CD4-positive, alpha-beta T cell treated with Interleukin-17A for 1 hour (primary cell): ENCODE results near the gene SUGP1.

Experiments used
- DNase-seq: peaks from one replicate; pipeline ENCODE4 v3.0.0-alpha.2; 2020

Gene SUGP1

DNA sequence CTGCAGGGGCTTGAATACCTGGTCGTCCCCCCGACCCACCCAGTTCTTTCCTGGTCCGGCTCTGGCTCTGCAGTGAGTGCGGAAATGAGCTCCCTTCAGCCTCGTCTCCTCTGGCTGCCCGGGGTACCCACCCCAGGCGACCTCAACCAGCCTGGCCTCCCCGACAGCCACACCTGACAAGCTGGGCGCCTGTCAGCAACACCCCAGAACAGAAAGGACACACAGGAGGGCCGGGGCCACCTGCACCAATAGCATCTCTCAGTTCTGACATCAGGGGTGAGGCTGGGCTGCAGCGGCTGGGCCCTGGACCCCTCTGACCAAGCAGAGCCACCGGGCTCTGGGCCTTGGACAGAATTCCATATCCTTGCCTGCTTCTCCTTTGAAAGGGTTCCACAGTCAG, 19.7 kb downstream of the SUGP1 start:
- no peak for DNase-seq

DNA sequence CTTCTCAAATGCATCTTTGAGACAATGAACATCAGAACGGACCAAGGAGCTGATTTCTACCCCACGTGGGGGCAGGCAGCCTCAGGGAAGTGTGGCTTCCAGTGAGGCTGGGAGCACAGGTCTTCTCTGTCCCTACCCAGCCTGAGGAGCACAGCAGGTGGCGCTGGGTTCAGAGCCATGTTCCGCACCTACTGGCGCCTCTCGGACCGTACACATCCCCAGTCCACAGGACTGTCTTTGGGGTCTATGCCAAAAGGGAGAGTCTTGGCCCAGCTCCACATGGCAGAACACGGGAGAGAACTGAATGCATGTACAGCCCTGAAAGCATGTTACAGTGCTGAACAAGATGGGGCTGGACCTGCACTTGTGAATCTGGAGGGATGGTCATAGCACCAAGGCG, 22.6 kb downstream of the SUGP1 start:
- no peak for DNase-seq

DNA sequence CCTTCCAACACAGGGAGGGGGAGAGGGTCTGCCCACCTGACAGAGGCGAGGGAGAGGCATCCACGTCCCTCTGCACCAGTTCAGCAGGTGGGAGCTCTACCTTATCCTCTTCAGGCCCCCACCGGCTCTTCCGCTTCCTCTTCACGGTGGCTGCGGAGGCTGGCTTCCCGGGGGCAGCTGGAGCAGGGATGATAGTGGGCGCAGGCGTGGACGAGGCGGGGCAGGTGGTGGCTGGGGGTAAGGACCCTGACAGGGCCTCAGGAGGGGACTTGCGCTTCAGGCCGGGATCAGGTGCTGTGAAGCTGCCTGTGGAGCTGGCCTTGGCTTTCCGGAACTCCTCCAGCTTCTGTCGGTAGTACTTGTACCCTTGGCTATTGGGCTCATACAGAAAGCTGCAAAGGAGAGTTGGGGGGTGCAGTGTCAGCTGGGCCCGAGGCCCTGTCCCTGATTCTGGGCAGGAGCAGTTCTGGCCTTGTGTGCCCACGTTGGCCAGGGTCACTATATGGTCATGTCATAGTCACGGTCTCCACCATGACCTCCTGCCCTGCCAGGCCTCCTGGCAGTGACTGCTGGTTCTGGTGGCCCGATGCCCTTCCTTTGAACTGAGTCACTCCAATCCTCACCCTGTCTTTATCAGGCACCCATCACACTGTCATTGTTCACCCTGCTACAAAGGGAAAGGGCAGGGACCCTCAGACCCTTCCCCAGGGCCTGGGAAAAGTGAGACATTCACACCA, 23.2 kb downstream of the SUGP1 start:
- DNase-seq: no peak

DNA sequence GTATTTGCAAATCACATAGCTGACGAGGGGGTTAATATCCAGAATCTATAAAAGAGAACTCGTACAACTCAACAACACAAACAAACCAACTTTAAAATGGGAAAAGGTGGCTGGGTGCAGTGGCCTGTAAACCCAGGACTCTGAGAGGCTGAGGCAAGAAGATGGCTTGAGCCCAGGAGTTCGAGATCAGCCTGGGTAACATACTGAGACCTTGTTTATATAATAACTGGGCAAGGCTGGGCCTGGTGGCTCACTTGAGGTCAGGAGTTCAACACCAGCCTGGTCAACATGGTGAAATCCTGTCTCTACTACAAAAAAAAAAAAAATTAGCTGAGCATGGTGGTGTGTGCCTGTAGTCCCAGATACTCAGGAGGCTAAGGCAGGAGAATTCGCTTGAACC, 25.4 kb downstream of the SUGP1 start:
- DNase-seq: no peak

DNA sequence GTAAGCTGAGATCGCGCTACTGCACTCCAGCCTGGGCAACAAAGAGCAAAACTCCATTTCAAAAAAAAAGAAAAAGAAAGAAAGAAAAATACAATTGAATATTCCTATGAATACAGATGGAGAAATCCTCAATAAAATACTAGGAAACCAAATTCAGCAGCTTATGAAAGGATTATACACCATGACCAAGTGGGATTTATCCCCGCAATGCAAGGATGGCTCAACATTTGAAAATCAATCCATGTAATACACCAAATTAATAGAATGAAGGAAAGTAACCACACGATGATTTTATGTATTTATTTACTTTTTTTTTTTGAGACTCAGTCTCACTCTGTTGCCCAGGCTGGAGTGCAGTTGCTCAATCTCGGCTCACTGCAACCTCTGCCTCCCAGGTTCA, 27.7 kb downstream of the SUGP1 start:
- no peak for DNase-seq

DNA sequence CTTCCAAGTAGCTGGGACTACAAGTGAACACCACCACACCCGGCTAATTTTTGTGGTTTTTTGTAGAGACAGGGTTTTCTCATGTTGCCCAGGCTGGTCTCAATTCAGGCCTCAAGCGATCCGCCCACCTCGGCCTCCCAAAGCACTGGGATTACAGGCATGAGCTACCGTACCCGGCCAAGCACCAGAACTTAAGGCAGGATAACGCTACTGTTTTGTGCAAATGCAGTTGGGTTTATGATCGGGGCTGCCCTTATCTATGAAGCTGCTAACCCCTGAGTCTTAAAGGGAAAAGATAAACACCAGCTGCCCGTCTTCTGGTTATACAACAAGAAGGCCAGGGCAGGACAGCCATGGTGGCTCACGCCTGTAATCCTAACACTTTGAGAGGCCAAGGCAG, 34.6 kb downstream of the SUGP1 start:
- no peak for DNase-seq

DNA sequence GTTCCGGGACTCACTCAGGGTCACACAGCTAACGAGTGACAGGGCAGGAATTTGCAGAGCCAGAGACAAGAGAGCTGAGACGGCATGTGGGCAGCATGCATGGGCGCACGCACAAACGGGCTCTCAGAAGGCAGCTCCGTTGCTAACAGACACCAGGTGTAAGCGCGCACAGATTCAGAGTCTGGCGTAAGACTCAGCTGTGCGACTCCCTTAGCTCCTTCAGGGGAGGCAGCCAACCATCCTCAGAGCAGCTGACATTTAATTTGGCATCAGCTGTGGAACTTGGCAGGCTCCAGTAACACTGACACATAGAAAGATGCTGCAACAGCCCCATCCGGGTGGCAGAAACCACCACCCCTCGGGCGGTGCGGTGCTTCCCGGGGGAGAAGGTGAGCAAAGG, 39.7 kb downstream of the SUGP1 start:
- DNase-seq: no peak

DNA sequence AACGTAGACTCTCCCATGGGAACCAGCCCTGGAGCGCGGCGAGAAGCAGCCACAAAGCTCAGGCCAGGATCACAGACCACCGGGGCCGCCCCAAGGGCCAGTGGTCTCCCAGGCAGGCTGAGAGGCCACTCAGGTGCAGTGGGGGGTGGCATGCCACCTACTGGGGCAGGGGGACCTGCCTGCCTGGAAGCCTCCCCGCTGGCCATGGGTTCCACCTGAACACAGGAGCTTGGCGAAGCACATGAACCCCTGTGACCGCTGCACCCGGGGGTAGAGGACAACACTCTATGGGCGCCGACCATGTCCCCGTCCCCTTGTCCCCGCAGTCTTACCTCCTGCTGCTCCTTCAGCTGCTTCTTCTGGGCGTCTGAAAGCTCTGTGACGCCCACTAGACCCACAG, 40.5 kb downstream of the SUGP1 start:
- no peak for DNase-seq

DNA sequence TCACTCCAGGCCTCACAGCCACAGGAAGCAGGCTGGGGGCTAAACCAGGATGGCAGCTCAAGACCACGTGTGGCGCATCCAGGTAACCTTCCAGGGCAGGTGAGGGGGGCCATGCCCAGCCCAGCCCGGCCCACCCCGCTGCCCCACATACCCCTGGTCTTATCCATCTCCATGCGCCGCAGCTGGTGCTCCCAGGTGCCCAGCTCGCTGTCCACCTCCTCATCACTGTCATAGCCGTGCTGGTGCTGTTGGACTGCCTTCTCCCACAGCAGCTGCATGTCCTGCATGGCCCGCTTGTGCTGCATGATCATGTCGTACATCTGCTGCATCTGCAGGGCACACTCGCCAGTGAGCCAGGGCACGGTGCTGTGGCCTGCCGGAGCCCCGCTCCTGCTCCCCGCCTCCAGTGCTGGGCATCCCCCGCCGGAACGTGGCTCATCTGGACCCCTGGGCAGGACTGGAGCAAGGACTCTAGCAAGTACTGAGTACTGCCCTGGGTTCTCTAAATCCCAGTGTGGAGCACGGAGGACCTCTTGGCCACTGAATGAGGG, 41.2 kb downstream of the SUGP1 start:
- no peak for DNase-seq

DNA sequence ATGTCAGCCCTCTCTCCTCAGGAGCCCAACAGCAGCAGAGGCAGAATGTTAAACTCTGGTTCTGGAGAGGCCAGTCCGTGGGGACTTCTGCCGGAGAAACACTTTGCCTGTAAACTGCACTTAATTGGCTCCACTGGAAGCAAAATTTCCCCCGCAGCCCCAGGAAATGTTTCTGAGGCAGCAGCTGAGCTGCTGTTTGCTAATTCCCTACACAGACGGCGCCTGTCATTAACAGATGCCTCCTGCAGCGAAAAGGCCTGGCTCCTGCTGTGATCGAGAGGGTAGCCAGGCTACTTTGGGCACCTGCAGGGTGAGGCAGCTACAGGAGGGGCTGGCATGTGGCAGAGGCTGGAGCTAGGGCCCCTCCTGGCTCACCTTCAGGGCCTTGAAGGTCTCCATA, 42.0 kb downstream of the SUGP1 start:
- no peak for DNase-seq

DNA sequence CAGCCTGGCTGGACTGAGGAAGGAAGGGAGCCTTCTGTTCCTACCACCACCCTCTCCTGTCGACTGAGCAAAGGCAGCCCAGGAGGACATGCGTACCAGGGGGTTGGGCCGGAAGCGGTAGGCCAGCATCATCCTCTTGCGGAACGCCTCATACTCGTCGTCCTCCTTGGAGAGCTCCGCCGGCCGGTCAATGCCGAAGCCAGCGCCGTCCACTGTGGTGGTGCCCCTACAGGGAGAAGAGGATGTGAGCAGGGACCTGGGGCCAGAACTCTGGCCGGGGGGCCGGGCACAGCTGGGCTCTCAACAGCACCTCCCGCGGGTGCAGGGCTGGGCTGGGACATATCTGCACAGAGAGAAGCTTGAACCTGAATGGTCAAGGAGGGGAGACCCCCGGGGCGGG, 43.5 kb downstream of the SUGP1 start:
- DNase-seq: no peak

DNA sequence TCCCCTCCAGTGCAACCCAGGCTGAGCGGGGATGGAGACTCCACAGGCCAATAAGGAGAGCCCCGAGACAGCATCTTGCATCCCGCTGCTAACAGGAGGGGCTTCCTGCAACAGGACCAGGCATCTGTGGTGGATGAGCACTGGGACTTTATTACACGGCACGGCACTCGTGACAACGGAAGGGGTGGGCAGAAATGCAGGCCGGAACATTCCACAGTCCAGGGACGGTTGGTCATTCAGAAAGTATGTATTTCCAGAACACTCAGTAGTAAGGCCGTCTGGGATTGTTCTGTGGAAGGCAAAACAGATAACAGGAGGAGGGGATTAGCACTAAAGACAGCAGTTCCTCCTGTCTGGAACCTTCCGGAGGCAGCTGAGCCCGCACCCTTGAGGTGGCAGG, 43.9 kb downstream of the SUGP1 start:
- DNase-seq: no peak

DNA sequence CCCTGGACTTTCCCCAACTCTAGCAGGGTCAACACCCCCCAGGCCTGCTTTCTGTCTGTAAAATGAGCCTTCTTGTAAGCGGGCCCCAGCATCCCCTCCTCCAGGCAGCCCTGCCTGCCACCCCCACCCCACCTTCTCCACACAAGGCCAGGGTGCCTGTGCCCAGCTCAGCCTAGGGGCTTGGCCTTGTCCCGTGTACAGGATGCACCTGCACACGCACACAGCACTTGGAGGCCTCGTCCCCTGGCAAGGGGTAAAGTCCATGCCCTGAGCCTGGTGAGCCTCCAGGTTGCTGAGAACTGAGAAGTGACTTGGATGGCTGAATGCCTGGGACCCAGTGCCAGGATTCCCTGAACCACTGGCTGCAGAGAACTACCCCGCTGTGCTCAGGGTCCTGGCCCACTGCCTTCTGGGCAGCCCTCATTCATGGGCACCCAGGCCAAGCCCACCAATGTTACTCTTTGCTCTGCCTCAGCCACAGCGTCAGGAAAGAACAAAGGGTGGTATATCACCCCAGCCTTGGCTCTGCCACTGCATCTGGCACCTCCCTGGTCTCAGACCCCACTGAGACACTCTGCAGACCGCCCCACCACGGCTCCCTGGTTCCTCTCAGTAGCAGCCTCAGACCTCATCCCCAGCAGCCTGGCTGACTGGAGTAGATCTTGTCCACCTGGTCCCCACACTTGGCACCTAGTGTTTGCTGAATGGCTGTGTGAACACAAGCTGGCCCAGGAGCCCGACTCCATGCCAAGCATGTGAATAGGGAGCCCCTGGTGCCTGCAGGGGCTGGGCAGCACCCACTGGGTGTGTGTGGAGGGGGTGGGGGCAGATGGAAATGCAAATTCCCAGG, 45.4 kb downstream of the SUGP1 start:
- no peak for DNase-seq

DNA sequence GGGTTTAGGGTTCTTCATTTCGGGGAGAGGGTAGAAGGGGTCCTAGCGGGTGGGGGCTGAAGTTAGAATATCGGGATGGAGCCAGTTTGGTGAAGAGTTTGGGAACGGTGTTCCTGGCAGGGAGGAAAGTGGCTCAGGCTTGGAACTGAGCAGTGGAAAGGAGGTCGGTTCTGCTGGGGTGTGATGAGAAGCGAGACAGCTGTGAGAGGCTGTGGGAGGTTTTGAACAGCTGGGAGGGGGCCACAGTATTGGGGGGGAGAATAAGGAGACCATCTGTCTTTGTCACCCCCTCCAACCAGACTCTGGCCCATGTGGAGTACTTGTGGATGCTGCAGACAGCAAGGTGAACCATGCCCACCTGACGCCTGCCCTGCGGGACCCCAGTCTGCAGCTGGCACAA, 46.2 kb downstream of the SUGP1 start:
- no peak for DNase-seq

DNA sequence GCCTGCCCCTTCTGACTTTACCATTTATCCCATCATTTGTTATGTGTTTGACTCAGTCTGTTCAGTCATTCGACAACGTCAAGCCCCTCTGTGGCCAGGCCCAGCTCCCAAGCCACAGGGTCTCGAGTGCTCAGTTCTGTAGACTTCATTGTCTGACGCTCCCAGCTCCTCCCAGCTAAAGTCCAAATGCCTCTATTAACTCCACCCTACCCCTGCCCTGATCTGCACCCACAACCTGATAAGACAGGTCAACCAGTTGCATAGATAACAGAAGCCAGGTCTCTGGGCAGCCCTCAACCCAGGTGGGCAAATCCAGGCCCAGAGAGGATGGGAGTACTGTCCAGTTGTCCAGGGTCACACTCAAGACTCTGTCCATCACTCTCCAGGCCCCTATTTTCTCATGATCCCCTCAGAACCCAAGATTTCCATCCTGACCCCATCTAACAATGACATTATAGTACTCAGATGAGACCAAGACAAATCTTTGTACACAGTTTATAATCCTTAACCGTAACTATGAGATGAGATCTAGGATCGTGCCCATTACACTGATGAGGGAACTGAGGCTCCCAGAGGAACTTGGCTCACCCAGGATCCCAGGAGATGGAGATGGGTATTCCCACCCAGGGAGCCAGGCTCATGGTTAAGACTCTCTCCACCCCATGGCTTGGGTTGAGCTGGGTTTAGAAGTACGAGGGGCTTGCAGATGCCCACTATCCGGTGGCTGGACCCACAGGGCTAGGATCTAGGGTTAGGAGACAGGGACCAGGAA, 48.3 kb downstream of the SUGP1 start:
- DNase-seq: no peak

DNA sequence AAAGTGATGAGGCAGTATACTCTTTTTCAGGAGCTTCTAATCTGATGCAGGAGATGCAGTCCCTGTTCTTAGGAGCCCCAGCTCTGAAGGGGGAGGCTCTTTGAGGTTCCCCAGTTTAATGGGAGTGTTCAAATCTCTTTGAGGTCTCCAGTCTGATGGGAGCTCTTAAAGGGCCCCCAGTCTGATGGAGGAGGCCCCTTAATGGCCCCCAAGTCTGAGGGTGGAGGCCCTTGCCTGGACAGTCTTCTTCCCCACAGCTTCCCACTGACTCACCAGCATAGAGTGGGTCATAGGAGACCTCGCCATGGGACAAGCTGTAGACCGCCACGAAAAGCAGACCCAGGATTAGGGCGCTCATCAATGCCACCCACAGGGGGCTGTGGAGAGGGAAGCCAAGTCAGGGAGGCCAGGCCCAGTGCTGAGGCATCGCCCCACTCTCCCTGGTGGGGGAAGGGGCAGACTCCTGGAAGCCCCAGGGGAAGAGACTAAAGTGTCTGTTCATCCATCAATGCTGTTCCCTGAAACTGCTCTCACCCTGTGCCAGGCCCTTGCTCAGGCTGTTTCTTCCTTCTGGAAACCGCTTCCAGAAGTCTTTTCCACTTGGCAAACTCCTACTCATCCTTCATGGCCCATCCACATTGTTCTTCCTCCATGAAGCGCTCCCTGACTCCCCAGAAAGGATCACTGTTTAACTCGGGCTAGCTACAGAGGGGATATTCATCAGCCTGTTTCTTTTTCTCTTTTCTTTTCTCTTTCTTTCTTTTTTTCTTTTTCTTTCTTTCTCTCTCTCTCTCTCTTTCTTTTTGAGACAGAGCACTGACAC, 49.3 kb downstream of the SUGP1 start:
- no peak for DNase-seq

DNA sequence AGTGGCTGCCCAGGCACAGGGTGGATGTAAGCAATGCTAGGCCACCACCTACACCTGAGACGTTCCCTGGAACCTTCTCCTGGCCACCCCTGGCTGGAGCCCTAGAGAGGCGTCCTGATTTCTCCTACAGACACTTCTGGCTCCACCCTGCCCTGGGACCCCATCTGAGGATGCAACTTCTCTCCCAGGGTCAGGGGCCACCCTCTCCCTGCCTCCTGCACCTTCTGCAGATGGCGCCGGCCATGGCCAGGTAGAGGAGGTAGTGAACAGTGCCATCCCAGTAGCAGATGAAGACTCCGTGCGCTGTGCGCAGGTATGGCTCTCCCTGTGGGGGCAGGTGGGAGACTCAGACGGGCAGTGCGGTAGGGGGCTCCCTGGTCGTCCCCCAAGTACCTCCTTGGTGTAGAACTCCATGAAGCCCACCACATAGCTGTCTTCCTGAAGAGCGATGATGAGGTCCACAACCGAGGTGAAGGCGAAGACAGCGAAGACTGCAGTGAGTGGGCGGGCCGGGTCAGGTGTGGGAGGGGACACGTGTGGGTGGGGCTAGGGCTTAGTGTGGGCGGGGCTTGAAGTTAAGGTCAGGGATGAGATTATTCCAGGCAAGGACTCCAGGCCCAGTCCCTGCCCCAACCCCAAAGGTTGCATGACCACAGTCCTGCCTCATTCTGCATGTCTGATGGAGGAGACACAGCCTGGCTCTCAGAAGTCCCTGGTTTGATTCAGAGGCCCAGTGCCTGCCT, 50.2 kb downstream of the SUGP1 start:
- no peak for DNase-seq

DNA sequence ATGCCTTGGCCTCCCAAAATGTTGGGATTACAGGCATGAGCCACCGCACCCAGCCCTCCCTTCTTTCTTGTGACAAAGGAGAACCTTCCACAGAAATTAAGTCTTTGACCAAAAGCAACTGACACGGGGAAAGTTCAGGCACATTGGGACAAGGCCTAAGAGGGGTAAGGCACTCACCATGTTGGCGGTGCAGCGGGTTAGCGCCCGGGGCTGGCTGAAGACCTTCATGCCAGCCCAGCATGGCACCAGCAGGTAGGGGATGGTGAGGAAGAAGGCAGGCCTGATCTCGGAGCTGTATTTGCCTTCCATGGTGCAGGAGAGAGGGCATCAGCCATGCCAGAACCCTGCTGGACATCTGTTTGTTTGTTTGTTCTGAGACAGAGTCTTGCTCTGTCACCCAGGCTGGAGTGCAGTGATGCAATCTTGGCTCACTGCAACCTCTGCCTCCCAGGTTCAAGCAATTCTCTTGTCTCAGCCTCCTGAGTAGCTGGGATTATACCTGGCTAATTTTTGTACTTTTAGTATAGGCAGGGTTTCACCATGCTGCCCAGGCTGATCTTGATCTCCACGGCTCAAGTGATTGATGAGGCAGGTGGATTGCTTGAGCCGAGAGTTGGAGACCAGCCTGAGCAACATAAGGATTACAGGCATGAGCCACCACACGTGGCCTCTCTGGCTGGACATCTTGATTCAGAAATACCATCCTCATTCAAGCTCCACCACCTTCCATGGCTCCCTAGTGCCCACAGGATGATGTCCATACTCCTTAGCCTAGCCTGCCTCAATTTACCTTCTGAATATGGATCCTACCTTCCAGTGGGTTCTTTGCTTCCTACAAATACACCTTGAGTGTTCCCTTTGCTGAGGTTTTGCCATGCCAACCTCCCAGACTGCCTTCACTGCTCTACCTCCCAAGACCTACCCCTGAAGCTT, 51.6 kb downstream of the SUGP1 start:
- DNase-seq: no peak

DNA sequence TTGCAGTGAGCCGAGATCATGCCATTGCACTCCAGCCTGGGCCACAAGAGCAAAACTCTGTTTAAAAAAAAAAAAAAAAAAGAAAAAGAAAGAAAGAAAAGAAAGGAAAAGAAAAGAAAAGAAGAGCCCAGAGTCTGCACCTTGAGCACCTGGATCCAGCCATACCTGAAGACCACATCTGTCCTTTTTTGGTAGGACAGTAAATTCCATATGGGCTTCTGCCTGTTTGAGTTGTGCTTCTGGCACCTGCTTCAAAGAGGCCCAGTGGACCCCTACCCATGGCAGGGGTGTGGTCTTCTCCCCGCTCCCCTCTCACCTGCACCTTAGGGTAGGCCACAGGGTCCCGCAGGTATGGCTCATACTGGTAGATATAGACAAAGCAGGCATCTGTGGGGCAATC, 53.0 kb downstream of the SUGP1 start:
- DNase-seq: no peak

DNA sequence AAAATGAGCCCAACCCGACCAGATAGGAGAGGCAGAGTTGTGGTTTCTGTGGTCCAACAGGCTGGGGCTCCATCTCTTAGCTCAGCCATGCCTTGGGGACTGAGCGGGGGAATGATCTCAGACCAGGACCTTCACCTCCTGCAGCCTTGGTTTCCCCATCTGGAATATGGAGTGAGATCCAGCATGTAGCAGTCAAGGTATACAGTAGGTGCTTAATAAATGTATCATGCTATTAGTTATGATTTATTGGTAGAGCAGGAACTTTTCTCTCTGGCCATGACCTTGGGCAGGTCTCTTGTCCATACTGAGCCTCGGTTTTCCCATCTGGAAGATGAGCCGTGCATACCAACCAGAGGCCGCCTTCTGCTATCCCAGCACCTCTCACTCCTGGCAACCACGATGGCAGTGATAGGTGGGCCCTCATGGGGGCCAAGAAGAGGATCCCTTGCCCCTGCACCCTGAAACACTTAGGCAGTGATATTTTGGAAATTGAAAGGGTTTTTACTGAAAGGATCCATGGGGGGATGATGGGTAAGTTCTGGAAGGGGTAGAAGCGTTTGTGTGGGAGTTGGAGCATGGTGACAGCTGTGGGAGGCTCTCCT, 56.3 kb downstream of the SUGP1 start:
- DNase-seq: no peak
